GM21447 (cell line): Measurements from ENCODE around the gene ZNF639.
"Not testable (repeated sequence)": the region's sequence is repeated elsewhere in the genome, so short reads cannot be mapped to it uniquely, and the experiment has no call there.

ENCODE experiments used
- ATAC-seq: cut with Tn5 transposase; IDR thresholded peaks from one replicate; pipeline ENCODE4 v1.9.1; 2021; ENCODE audit not compliant: unreplicated experiment

ZNF639 gene, protein sequence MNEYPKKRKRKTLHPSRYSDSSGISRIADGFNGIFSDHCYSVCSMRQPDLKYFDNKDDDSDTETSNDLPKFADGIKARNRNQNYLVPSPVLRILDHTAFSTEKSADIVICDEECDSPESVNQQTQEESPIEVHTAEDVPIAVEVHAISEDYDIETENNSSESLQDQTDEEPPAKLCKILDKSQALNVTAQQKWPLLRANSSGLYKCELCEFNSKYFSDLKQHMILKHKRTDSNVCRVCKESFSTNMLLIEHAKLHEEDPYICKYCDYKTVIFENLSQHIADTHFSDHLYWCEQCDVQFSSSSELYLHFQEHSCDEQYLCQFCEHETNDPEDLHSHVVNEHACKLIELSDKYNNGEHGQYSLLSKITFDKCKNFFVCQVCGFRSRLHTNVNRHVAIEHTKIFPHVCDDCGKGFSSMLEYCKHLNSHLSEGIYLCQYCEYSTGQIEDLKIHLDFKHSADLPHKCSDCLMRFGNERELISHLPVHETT

DNA sequence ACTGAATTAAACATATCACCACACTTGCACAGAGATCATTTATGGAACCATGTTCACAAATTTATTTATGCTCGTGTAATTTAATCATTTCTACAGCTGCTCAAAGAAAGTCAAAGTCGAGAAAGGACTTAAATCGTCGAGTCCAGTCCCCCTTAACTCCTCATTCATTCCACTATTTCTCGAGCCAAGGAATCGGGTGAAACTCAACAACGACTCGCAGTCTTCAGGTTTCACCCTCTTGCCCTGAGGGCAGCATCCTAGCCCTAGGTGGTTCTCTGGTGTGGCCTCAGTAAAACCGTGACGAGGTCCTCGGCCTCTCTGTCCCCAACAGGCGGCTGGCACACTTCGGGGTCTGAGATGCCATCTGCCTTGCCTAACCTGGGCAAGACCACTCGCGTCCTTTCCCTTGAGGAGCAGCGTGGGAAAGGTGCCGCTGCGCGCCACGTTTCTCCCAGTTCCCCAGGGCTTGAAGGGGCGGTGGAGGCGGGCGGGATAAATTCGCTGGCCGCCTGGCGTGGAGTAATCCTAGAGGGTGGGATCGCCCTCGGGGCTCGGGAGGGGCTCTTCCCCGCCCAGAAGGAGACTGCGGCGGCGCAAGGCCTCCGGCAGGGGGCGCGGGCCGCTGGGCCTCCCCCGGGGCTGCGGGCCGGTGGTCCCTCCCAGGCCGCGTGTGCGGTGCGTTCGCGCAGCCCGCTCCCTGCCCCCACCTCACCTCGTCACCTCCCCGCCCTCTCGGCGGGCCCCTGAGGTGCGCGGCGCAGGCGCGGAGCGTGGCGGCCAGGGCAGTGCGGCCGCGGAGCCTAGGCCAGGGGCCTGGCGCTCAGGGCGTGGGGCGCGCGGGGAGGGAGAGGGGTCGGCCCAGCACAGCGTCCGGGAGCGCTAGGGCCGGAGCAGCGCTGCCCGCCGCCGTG is at the start of gene ZNF639:
Gene ZNF639, plus strand, starts transcription at position 746 of the 911 bp plus-strand sequence. CDS start 5,263 bp downstream, outside the sequence.
- ATAC-seq: peak; percentile 69

DNA sequence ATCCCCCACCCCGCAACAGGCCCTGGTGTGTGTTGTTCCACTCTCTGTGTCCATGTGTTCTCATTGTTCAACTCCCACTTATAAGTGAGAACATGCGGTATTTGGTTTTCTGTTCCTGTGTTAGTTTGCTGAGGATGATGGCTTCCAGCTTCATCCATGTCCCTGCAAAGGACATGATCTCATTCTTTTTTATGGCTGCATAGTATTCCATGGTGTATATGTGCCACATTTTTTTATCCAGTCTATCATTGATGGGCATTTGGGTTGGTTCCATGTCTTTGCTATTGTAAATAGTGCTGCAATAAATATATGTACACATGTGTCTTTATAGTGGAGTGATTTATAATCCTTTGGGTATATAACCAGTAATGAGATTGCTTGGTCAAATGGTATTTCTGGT is 48.4 kb upstream of the ZNF639 start:
- ATAC-seq: not testable (repeated sequence)

DNA sequence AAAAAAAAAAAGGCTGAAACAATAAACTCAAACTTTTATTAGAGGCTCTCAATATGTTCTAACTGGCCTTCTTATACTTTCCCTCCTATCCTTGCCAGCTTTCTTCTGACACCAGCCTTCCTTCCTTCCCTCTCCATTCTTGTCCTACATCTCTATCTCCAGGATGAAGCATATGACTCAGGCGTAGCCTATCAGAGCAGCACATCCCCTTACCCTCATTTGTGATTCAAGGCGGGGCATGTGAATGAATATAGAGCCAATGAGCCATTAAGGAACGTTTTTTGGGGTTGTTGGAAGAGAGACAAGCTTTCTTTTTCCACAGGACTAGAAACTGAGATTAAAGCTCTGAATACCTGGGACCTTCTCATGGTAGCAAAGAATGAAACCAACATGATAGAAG is 46.8 kb upstream of the ZNF639 start:
- no peak for ATAC-seq

DNA sequence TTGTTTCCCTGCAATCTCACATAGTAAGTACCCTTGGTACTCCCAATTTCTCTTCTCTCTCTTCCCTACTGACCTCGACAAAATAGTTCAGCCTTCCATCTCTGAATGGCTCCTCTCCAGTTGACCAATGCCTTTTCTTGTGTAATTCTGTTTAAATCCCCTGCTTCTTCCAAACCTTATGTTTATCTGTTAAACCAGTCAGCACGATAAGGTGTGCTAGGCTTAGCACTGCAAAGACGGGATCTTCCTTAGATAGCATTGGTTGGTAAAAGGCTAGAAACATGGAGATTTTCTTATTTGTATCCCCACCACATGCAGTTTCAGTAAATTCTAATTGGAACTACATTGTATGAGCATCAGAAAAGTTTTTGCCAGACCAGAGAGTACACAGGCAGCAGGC is 46.1 kb upstream of the ZNF639 start:
- ATAC-seq: no peak

GRCh38 chr3:179278151-179278550 is 44.7 kb upstream of the ZNF639 start:
- ATAC-seq: no peak

GRCh38 chr3:179278932-179279693 is 43.7 kb upstream of the ZNF639 start:
- no peak for ATAC-seq

GRCh38 chr3:179279837-179280236 is 43.0 kb upstream of the ZNF639 start:
- no peak for ATAC-seq

- ATAC-seq: no peak
Observed at GRCh38 chr3:179281825-179282224, 41.0 kb upstream of the ZNF639 start.

DNA sequence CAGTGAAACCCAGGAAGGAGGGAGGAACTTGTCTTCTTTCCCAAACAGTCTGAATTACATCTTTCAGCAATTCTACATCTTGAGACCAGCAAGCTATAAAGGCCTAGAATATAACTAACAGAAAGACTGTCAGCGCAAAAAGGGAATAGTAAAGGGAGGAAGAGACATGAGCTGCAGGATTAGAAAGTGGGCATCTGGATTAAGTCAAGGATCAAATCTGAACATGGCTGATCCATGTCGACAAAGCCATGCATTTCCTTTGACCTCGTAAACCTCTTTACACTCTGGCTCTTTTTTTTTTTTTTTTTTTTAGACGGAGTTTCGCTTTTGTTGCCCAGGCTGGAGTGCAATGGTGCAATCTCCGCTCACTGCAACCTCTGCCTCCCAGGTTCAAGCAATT is 36.5 kb upstream of the ZNF639 start:
- no peak for ATAC-seq

DNA sequence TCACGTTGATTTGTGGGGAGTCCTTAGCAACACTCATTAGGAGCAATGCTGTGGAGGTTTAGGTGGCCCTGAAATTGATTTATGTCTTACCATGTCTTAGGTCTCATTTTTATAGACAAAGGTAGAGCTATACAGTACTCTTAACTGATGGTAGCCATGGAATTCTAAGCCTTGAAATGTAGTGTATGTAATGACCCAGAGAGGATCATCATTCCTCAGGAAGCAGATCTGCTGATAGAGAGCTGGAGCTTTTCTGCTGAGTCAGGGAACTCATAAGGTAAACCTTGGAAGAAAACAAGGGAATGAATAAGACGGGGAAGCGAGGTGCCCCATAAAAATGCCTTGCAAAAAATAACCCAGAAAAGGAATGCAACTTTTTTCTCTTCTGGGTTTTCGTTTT is 34.0 kb upstream of the ZNF639 start:
- no peak for ATAC-seq

- ATAC-seq: no peak
Observed at GRCh38 chr3:179289295-179289694, 33.5 kb upstream of the ZNF639 start.

- ATAC-seq: no peak
Observed at GRCh38 chr3:179292450-179292849, 30.4 kb upstream of the ZNF639 start.

DNA sequence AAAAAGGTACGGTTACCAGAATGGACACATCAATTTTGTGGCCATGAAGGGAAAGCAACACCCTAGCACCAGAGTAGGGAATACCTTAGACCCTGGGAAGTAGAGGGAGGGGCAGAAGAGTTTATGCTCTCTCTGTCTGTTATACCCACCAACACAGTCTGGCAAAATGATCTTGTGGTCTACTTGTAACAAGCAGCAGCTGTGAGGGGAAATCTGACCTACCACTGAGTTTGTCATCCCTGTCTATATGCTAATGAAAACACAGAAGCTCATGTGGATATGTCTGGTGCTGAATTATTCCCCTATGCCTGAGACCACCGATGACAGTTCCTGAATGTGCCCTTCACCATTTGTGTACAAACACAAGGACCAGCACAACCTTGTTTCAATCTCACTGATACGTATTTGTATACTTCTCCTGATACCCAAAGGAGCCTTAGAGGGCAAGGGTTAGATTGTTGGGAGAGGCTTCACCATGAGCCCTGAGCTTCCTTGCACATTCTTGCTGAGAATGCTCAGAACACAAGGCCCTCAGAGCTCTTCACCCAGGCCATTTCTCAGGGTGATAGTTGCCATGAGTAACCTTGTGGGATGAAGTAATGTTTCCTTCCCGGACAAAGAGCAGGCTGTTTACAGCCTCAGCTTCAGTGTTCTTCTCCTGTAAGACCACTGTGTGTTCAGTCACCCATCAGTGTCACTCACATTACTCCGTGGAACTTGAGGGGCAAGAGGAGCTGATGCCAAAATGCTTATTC is 24.7 kb upstream of the ZNF639 start:
- no peak for ATAC-seq

DNA sequence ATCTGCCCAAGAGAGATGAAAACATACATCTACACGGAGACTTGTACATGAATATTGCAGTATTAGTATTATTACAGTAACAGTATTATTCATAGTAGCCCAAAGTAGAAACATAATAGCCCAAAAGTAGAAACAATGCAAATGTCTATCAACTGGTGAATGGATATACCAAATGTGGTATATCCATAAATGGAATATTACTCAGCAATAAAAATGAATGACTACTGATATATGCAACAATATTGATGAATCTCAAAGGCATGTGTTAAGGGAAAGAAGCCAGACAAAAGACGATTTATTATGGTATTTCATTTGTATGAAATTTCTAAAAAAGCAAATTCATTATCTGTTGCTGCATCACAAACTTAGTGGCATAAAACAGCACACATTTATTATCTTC is 23.5 kb upstream of the ZNF639 start:
- ATAC-seq: no peak

- ATAC-seq: no peak
Observed at GRCh38 chr3:179299999-179300613, 22.7 kb upstream of the ZNF639 start.

DNA sequence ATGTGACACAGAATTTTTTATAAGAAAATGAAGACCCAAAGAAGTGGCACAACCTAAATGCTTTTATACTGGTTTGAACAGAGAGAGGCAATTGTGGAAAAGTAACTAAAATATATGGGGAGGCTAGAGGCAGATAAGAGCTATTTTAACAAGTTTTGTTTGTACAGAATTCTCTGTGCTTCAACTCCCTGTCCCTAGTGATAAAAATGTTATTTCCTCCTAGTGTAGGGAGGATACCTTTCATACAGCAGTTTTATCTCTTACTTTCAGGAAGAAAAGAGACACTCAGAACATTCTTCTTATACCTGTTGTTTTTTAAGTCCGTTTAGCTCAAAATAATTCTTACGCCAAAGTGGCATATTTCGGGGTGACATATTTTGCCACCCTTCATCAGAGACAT is 21.2 kb upstream of the ZNF639 start:
- ATAC-seq: no peak

DNA sequence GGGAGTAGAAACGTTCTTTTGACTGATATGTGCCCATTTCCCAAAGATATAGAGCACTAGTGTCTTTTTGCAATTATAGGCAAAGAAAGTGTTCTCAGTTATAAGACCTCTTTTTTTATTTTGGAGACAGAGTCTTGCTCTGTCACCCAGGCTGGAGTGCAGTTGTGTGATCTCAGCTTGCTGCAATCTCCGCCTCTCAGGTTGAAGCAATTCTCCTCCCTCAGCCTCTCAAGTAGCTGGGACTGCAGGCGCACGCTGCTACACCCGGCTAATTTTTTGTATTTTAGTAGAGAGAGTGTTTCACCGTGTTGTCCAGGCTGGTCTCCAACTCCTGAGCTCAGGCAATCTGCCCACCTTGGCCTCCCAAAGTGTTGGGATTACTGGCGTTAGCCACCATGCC is 20.7 kb upstream of the ZNF639 start:
- no peak for ATAC-seq

GRCh38 chr3:179304605-179305004 is 18.2 kb upstream of the ZNF639 start:
- ATAC-seq: no peak

- ATAC-seq: not testable (repeated sequence)
Observed at GRCh38 chr3:179307362-179307761, 15.5 kb upstream of the ZNF639 start.

- no peak for ATAC-seq
Observed at GRCh38 chr3:179308001-179308400, 14.8 kb upstream of the ZNF639 start.
